Measurements from ENCODE around the gene NSMF.

GRCh38 chr9:137433916-137434431 lies 25.2 kb downstream of the NSMF start:
- no peak for TF ChIP-seq USF2 (IDR thresholded peaks at IDR 0.05; ENCODE audit: low read depth, low read length)
- no peak for TF ChIP-seq RAD21 (IDR thresholded peaks at IDR 0.05; ENCODE audit: low read length)
- TF ChIP-seq POLR2A (IDR thresholded peaks at IDR 0.05; ENCODE audit: low read depth, low read length): no peak
- TF ChIP-seq, protein P1, sequence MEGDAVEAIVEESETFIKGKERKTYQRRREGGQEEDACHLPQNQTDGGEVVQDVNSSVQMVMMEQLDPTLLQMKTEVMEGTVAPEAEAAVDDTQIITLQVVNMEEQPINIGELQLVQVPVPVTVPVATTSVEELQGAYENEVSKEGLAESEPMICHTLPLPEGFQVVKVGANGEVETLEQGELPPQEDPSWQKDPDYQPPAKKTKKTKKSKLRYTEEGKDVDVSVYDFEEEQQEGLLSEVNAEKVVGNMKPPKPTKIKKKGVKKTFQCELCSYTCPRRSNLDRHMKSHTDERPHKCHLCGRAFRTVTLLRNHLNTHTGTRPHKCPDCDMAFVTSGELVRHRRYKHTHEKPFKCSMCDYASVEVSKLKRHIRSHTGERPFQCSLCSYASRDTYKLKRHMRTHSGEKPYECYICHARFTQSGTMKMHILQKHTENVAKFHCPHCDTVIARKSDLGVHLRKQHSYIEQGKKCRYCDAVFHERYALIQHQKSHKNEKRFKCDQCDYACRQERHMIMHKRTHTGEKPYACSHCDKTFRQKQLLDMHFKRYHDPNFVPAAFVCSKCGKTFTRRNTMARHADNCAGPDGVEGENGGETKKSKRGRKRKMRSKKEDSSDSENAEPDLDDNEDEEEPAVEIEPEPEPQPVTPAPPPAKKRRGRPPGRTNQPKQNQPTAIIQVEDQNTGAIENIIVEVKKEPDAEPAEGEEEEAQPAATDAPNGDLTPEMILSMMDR (conservative IDR thresholded peaks at IDR 0.05; ENCODE audit: low read depth, low read length): no peak
- TF ChIP-seq MAFK (IDR thresholded peaks at IDR 0.05; ENCODE audit: low read depth, low read length): no peak
- no peak for TF ChIP-seq MXI1 (IDR thresholded peaks at IDR 0.05; ENCODE audit: borderline replicate concordance, low read depth, low read length)
- no peak for TF ChIP-seq MAZ (IDR thresholded peaks at IDR 0.05; ENCODE audit: borderline replicate concordance, low read depth, low read length)

All from IMR-90 (cell line).